Stimulated activated naive CD8-positive, alpha-beta T cell treated with anti-CD3 and anti-CD28 coated beads, Interleukin-15, amount 100 ng/mL, for 72 hours (primary cell): Measurements from ENCODE around the gene AHRR.
A peak's percentile ranks its signal among the peaks of the same experiment; 100 is the strongest.
"Not testable (repeated sequence)": the region's sequence is repeated elsewhere in the genome, so short reads cannot be mapped to it uniquely, and the experiment has no call there.

Source experiments
- ATAC-seq: fragments of 150-1000 bp; cut with Tn5 transposase; 2 replicates; pipeline ENCODE4 v1.10.0; 2021; ENCODE audit warnings: mild to moderate bottlenecking, moderate library complexity
- DNase-seq, 2 donors: peaks; one replicate each; pipeline ENCODE4 v3.0.0; 2021 to 2022
- H3K27ac Mint-ChIP-seq, 2 donors: one replicate each; pipeline ENCODE4 v1.8.0; 2022; ENCODE audit warnings: mild to moderate bottlenecking in 2 of 2, mixed read lengths in 2 of 2, moderate library complexity in 2 of 2
- H3K27me3 Mint-ChIP-seq: one replicate; pipeline ENCODE4 v1.8.0; 2022; ENCODE audit warnings: mixed read lengths
- H3K4me1 Mint-ChIP-seq: one replicate; pipeline ENCODE4 v1.8.0; 2022; ENCODE audit warnings: mild to moderate bottlenecking, mixed read lengths
- H3K4me3 Mint-ChIP-seq, 2 donors: one replicate each; pipeline ENCODE4 v1.8.0; 2022; ENCODE audit warnings: mild to moderate bottlenecking in 2 of 2, mixed read lengths in 2 of 2, moderate library complexity in 1 of 2
- H3K9me3 Mint-ChIP-seq, 2 donors: one replicate each; pipeline ENCODE4 v1.8.0; 2022; ENCODE audit warnings: mixed read lengths in 2 of 2

AHRR gene

GRCh38 chr5:405421-405820 lies 83.9 kb downstream of the AHRR start:
- peak overlapping the region in 1 of 2 donors; percentile 21 for H3K27ac Mint-ChIP-seq
- ATAC-seq = no peak
- H3K27me3 Mint-ChIP-seq = no peaks in the 10 kb centered on the region
- H3K4me3 Mint-ChIP-seq = no peak overlapping the region
- no peaks in the 10 kb centered on the region for H3K9me3 Mint-ChIP-seq
- no peak for DNase-seq
- H3K4me1 Mint-ChIP-seq = peaks cover 43% of the 10 kb centered on the region

DNA sequence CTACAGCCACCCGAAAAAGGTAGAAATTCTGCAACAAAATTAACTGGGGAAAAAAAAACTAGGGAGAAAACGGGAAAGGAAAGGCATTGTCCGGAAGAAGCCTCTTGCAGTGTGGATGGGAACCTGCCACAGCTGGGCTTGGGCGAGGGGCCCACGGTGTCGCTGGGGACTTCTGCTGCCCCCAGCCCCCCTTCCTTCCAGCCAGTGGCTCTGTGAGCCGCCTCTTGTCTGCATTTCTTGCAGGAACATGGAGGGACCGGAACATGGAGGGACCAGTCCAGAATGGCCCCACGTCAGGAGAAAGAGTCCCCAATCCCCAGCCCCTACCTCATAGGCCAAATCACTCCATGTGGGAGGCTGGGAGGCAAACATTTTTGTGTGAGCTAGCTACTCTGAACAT lies 84.5 kb downstream of the AHRR start:
- no peak for ATAC-seq
- Mint-ChIP-seq H3K4me1 (peaks cover 42% of the 10 kb centered on the region), H3K4me3 (no peak overlapping the region), H3K27ac (no peak overlapping the region), H3K27me3 (no peaks in the 10 kb centered on the region), H3K9me3 (no peaks in the 10 kb centered on the region)
- DNase-seq = no peak

DNA sequence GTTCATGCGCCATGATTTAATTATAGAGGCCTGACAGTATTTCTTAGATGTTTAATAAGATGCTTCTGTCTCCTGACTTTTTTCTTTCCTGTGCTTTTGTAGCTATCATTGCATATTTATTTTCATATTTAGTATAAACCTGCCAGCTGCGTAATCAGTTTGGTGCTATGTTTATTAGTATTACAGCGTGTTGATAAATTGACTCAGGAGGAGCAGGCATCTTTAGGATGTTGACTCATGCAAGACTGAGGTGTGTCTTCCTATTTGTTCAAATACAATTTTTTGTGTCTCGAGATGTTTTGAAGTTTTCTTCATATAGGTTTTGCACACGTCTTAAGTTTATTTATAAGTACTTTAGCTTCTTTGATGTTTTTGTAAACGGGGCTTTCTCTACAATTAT lies 85.5 kb downstream of the AHRR start:
- DNase-seq (no peak), ATAC-seq (no peak)
- Mint-ChIP-seq H3K27me3 (no peaks in the 10 kb centered on the region), H3K27ac (no peak overlapping the region), H3K4me3 (no peak overlapping the region), H3K9me3 (no peaks in the 10 kb centered on the region), H3K4me1 (peaks cover 42% of the 10 kb centered on the region)

- no peak overlapping the region for H3K27ac Mint-ChIP-seq
- ATAC-seq = no peak
- H3K4me1 Mint-ChIP-seq = peaks cover 41% of the 10 kb centered on the region
- no peaks in the 10 kb centered on the region for H3K27me3 Mint-ChIP-seq
- no peaks in the 10 kb centered on the region for H3K9me3 Mint-ChIP-seq
- no peak overlapping the region for H3K4me3 Mint-ChIP-seq
- no peak for DNase-seq
Observed at GRCh38 chr5:407801-408268, 86.3 kb downstream of the AHRR start.

- peak overlapping the region; percentile 6 to 34 for H3K4me3 Mint-ChIP-seq
- H3K27ac Mint-ChIP-seq = peak overlapping the region; percentile 5 to 70
- no peaks in the 10 kb centered on the region for H3K9me3 Mint-ChIP-seq
- DNase-seq (no peak), ATAC-seq (no peak)
- peaks cover 47% of the 10 kb centered on the region for H3K4me1 Mint-ChIP-seq
- H3K27me3 Mint-ChIP-seq = no peaks in the 10 kb centered on the region
Observed at GRCh38 chr5:410911-411517, 89.5 kb downstream of the AHRR start.

GRCh38 chr5:411728-412127 lies 90.2 kb downstream of the AHRR start:
- DNase-seq = peak in 1 of 2 donors; percentile 41

GRCh38 chr5:414991-415927 lies 93.7 kb downstream of the AHRR start:
- peak overlapping the region in 1 of 2 donors; percentile 52 for H3K4me3 Mint-ChIP-seq
- H3K9me3 Mint-ChIP-seq, H3K27me3 Mint-ChIP-seq: not testable (repeated sequence)
- peak; percentile 71 for ATAC-seq
- peaks cover 51% of the 10 kb centered on the region for H3K4me1 Mint-ChIP-seq
- peak overlapping the region in 1 of 2 donors; percentile 54 for H3K27ac Mint-ChIP-seq
- DNase-seq = peak; percentile 43 to 45

More at GRCh38 chr5:411728-412127, 90.2 kb downstream of the AHRR start:
- ATAC-seq = peak; percentile 56
- H3K4me3 Mint-ChIP-seq = peak overlapping the region; percentile 45 to 54
- peak overlapping the region in 1 of 2 donors; percentile 88 for H3K27ac Mint-ChIP-seq
- no peaks in the 10 kb centered on the region for H3K27me3 Mint-ChIP-seq
- H3K9me3 Mint-ChIP-seq = no peaks in the 10 kb centered on the region
- H3K4me1 Mint-ChIP-seq = peaks cover 52% of the 10 kb centered on the region

DNA sequence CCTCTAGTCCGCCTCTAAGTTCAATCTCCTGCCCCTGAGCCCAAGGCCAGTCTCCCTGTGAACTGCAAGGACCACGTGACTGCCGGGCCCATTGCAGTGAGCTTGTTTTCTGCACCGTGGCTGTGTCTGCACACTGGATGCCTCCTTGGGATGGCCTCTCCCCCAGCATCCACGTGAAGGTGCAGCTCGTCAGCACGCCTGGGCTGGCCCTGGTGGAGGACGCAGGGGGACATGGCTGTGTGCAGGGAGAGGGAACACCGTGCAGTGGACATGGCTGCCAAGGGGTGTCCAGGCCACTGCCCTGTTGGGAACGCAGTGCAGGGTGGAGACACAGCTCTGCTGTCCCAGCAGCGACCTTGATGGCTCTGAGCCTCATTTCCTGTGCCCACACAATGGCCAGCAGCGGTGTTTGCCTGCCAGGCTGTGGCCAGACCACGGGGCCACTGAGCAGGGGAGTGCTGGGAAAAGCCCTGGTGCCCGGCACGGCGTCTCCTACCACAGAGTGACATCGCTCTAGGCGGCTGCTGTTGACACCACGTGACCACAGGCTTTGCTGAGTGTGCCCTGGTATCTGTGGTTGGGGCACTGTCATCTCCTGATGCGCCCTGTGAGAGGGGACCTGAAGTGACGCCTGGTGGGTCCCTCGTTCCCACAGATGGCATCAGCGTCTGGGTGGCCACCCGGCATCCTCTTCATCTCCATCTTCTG lies 94.6 kb downstream of the AHRR start:
- H3K9me3 Mint-ChIP-seq = no peaks in the 10 kb centered on the region
- H3K4me1 Mint-ChIP-seq = peaks cover 50% of the 10 kb centered on the region
- peak; percentile 45 to 52 for DNase-seq
- ATAC-seq = peak; percentile 89
- H3K27ac Mint-ChIP-seq = peak overlapping the region in 1 of 2 donors; percentile 22
- peak overlapping the region in 1 of 2 donors; percentile 52 for H3K4me3 Mint-ChIP-seq
- no peaks in the 10 kb centered on the region for H3K27me3 Mint-ChIP-seq

DNA sequence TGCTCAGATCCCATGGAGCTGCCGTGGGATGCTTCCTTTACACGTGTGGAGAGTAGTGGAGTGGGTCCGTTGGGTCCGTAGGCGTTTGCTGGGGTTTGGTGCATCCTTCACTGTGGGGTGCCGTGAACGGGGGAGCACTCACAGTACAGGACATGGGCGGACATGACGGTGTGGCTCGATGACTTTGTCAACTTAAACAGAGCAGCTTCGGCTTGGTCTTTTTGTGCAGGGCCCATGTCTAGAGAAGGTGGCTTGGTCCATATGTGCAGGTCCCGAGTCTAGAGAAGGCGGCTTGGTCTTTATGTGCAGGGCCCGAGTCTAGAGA lies 95.1 kb downstream of the AHRR start:
- H3K4me1 Mint-ChIP-seq = peaks cover 45% of the 10 kb centered on the region
- no peaks in the 10 kb centered on the region for H3K9me3 Mint-ChIP-seq

GRCh38 chr5:417301-418161 lies 96.0 kb downstream of the AHRR start:
- H3K27ac Mint-ChIP-seq = no peak overlapping the region

More for the DNA sequence above, 95.1 kb downstream of the AHRR start:
- peak overlapping the region in 1 of 2 donors; percentile 52 for H3K4me3 Mint-ChIP-seq
- ATAC-seq = no peak
- DNase-seq = no peak
- peak overlapping the region in 1 of 2 donors; percentile 22 for H3K27ac Mint-ChIP-seq
- no peaks in the 10 kb centered on the region for H3K27me3 Mint-ChIP-seq

DNA sequence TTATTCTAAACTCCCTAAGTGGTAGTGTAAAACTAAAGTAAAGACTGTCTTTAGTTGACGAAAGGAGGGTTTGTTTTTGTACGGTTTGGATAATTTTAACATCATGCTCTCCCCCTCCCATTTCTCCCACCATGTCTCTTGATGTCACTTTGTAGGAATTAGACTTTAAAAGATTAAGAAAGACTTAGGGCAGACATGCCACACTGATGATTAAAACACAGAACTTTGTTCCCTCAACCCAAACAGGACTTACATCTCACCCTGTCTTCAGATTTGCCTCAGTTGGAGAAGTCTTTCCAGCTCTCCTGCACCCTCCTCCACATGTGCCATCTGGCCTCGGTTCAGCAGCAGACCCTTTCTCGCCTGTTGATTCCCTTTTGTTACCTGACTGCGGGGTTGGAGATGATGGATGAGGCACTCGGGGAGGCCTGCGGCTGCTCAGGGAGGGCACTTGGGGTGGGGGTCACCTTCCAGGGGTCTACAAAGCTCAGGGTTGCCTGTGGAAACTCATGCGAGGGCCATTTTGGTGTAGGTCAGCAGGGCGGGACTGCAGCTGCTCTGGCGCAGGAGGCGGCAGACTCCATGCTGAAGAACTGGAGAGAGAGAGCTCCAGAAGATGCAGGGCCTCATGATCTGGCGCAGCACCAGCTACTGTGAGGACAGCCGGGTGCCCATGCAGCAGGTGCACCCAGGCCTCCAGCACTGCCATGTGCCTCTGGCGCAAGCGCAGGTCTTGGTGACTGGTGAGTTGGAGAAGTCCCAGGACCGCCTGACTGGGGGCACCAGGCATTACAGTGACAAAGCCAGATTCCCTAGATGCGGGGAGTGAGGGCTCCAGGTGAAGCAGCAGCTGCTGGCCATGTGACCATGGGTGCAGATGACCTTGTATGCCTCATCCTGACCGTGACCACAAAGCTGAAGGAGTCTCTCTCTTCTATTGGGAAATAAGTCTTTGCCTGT lies 96.9 kb downstream of the AHRR start:
- Mint-ChIP-seq H3K27ac (no peak overlapping the region), H3K9me3 (no peaks in the 10 kb centered on the region), H3K4me1 (peaks cover 53% of the 10 kb centered on the region), H3K27me3 (no peaks in the 10 kb centered on the region), H3K4me3 (no peak overlapping the region)
- DNase-seq = no peak
- ATAC-seq = no peak

More at GRCh38 chr5:417301-418161, 96.0 kb downstream of the AHRR start:
- Mint-ChIP-seq H3K4me3 (no peak overlapping the region), H3K4me1 (peaks cover 44% of the 10 kb centered on the region), H3K9me3 (no peaks in the 10 kb centered on the region), H3K27me3 (no peaks in the 10 kb centered on the region)
- ATAC-seq (no peak), DNase-seq (no peak)

DNA sequence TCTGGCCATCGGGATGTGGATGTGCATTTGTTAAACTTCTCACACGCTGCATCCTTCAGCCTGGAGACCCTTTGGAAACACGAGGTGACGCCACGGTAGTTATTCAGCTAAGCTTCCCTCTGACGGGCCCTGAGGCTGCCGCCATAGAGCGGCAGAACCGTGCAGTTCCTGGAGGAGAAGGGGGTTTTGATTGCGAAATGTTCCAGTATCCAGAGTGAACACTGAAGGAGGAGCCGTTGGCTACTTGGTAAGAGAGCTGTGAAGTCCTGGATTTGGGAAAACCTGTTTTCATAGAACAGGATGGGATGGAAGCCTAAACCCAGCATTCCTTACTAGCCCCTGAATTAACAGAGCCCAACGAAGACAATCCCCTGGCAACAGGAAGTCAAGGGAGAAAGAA lies 98.5 kb downstream of the AHRR start:
- Mint-ChIP-seq H3K4me3 (no peak overlapping the region), H3K27me3 (no peaks in the 10 kb centered on the region), H3K4me1 (peaks cover 59% of the 10 kb centered on the region), H3K27ac (no peak overlapping the region), H3K9me3 (no peaks in the 10 kb centered on the region)
- DNase-seq (no peak), ATAC-seq (no peak)

GRCh38 chr5:420632-421286 lies 99.2 kb downstream of the AHRR start:
- H3K9me3 Mint-ChIP-seq = peaks cover 0 to under 1% of the 10 kb centered on the region in 2 donors
- no peak overlapping the region for H3K4me3 Mint-ChIP-seq
- H3K27ac Mint-ChIP-seq = peak overlapping the region in 1 of 2 donors; percentile 42
- DNase-seq (no peak), ATAC-seq (peak; percentile 50)
- H3K27me3 Mint-ChIP-seq = no peaks in the 10 kb centered on the region
- peaks cover 59% of the 10 kb centered on the region for H3K4me1 Mint-ChIP-seq
